Activated naive CD8-positive, alpha-beta T cell treated with anti-CD3 and anti-CD28 coated beads, Interleukin-2, amount 50 U/mL, for 24 hours (primary cell): ENCODE measurements around the gene TRMT5.

Source experiments
- ATAC-seq: fragments of 150-1000 bp; cut with Tn5 transposase; one replicate; pipeline ENCODE4 v1.10.0; 2021
- DNase-seq: peaks from one replicate; pipeline ENCODE4 v3.0.0; 2021
- H3K27ac Mint-ChIP-seq: one replicate; pipeline ENCODE4 v1.8.0; 2021; ENCODE audit warnings: mild to moderate bottlenecking, mixed read lengths
- H3K27me3 Mint-ChIP-seq: one replicate; pipeline ENCODE4 v1.8.0; 2021; ENCODE audit warnings: mixed read lengths
- H3K36me3 Mint-ChIP-seq: one replicate; pipeline ENCODE4 v1.8.0; 2021; ENCODE audit warnings: low read depth, mixed read lengths
- H3K4me1 Mint-ChIP-seq: one replicate; pipeline ENCODE4 v1.8.0; 2021; ENCODE audit warnings: mixed read lengths
- H3K4me3 Mint-ChIP-seq: one replicate; pipeline ENCODE4 v1.8.0; 2021; ENCODE audit warnings: mild to moderate bottlenecking, moderate library complexity, mixed read lengths
- H3K9me3 Mint-ChIP-seq: one replicate; pipeline ENCODE4 v1.8.0; 2021; ENCODE audit warnings: mixed read lengths

Gene TRMT5

GRCh38 chr14:60980811-60981632, at the start of gene TRMT5, which contains the start of gene SLC38A6:
TRMT5 (minus strand) TSS chr14:60981079; CDS start chr14:60980973, 106 bp downstream.
SLC38A6 (plus strand) TSS chr14:60981245; CDS start chr14:60981278, 33 bp downstream.
- peaks cover 30% of the 10 kb centered on the region for H3K36me3 Mint-ChIP-seq
- no peaks in the 10 kb centered on the region for H3K9me3 Mint-ChIP-seq
- DNase-seq (peak; percentile 91), ATAC-seq (peak; percentile 93)
- H3K4me1 Mint-ChIP-seq: peaks cover 8% of the 10 kb centered on the region
- no peak within 1 kb of the TSS for H3K27ac Mint-ChIP-seq
- H3K27me3 Mint-ChIP-seq: no peaks in the 10 kb centered on the region
- no peak within 1 kb of the TSS for H3K4me3 Mint-ChIP-seq

- Mint-ChIP-seq H3K36me3 (no peaks in the 10 kb centered on the region), H3K9me3 (no peaks in the 10 kb centered on the region), H3K27ac (no peak overlapping the region), H3K4me1 (no peaks in the 10 kb centered on the region), H3K4me3 (no peak overlapping the region), H3K27me3 (no peaks in the 10 kb centered on the region)
- DNase-seq (no peak), ATAC-seq (no peak)
Measured at GRCh38 chr14:61026526-61026925, 45.6 kb upstream of the TRMT5 start.

- H3K27ac Mint-ChIP-seq: no peak overlapping the region
- ATAC-seq: peak; percentile 63
- H3K9me3 Mint-ChIP-seq: no peaks in the 10 kb centered on the region
- H3K4me1 Mint-ChIP-seq: no peaks in the 10 kb centered on the region
- peak; percentile 32 for DNase-seq
- H3K36me3 Mint-ChIP-seq: no peaks in the 10 kb centered on the region
- H3K27me3 Mint-ChIP-seq: no peaks in the 10 kb centered on the region
- no peak overlapping the region for H3K4me3 Mint-ChIP-seq
Measured at GRCh38 chr14:61025251-61026223, 44.7 kb upstream of the TRMT5 start.

GRCh38 chr14:61019537-61019936, 38.7 kb upstream of the TRMT5 start:
- Mint-ChIP-seq H3K4me1 (no peaks in the 10 kb centered on the region), H3K27ac (no peak overlapping the region), H3K27me3 (no peaks in the 10 kb centered on the region), H3K9me3 (no peaks in the 10 kb centered on the region), H3K4me3 (no peak overlapping the region), H3K36me3 (no peaks in the 10 kb centered on the region)
- DNase-seq (no peak), ATAC-seq (no peak)

- peaks cover 3% of the 10 kb centered on the region for H3K9me3 Mint-ChIP-seq
- H3K4me3 Mint-ChIP-seq: no peak overlapping the region
- H3K27me3 Mint-ChIP-seq: no peaks in the 10 kb centered on the region
- H3K4me1 Mint-ChIP-seq: no peaks in the 10 kb centered on the region
- no peak overlapping the region for H3K27ac Mint-ChIP-seq
- DNase-seq: no peak
- no peak for ATAC-seq
- H3K36me3 Mint-ChIP-seq: peaks cover 16% of the 10 kb centered on the region
Measured at GRCh38 chr14:61003571-61003970, 22.7 kb upstream of the TRMT5 start.

GRCh38 chr14:60999536-60999935, 18.7 kb upstream of the TRMT5 start:
- peaks cover 3% of the 10 kb centered on the region for H3K9me3 Mint-ChIP-seq
- no peaks in the 10 kb centered on the region for H3K27me3 Mint-ChIP-seq
- no peak for DNase-seq
- H3K4me3 Mint-ChIP-seq: no peak overlapping the region
- no peak overlapping the region for H3K27ac Mint-ChIP-seq
- ATAC-seq: no peak
- no peaks in the 10 kb centered on the region for H3K4me1 Mint-ChIP-seq
- H3K36me3 Mint-ChIP-seq: peaks cover 16% of the 10 kb centered on the region

- Mint-ChIP-seq H3K27ac (no peak overlapping the region), H3K9me3 (no peaks in the 10 kb centered on the region), H3K27me3 (no peaks in the 10 kb centered on the region), H3K4me1 (no peaks in the 10 kb centered on the region), H3K36me3 (peaks cover 12% of the 10 kb centered on the region), H3K4me3 (no peak overlapping the region)
- DNase-seq (no peak), ATAC-seq (no peak)
Measured at GRCh38 chr14:60998617-60999016, 17.7 kb upstream of the TRMT5 start.

- peaks cover 16% of the 10 kb centered on the region for H3K36me3 Mint-ChIP-seq
- no peak for DNase-seq
- no peaks in the 10 kb centered on the region for H3K4me1 Mint-ChIP-seq
- no peak overlapping the region for H3K27ac Mint-ChIP-seq
- no peaks in the 10 kb centered on the region for H3K27me3 Mint-ChIP-seq
- no peaks in the 10 kb centered on the region for H3K9me3 Mint-ChIP-seq
- no peak overlapping the region for H3K4me3 Mint-ChIP-seq
- no peak for ATAC-seq
Measured at GRCh38 chr14:60989599-60989998, 8.7 kb upstream of the TRMT5 start.

GRCh38 chr14:60986500-60986899, 5.6 kb upstream of the TRMT5 start:
- H3K36me3 Mint-ChIP-seq: peaks cover 8% of the 10 kb centered on the region
- ATAC-seq (no peak), DNase-seq (no peak)
- H3K9me3 Mint-ChIP-seq: no peaks in the 10 kb centered on the region
- no peaks in the 10 kb centered on the region for H3K4me1 Mint-ChIP-seq
- no peak overlapping the region for H3K4me3 Mint-ChIP-seq
- no peaks in the 10 kb centered on the region for H3K27me3 Mint-ChIP-seq
- H3K27ac Mint-ChIP-seq: no peak overlapping the region

- no peak for DNase-seq
- Mint-ChIP-seq H3K4me3 (no peak overlapping the region), H3K27ac (no peak overlapping the region), H3K36me3 (peaks cover 9% of the 10 kb centered on the region), H3K27me3 (no peaks in the 10 kb centered on the region), H3K9me3 (no peaks in the 10 kb centered on the region), H3K4me1 (no peaks in the 10 kb centered on the region)
- no peak for ATAC-seq
Measured at GRCh38 chr14:60984196-60984595, 3.3 kb upstream of the TRMT5 start.

GRCh38 chr14:60981633-60982455, 965 bp upstream of the TRMT5 start:
- H3K27me3 Mint-ChIP-seq: no peaks in the 10 kb centered on the region
- H3K27ac Mint-ChIP-seq: no peak overlapping the region
- no peak for DNase-seq
- no peak for ATAC-seq
- no peaks in the 10 kb centered on the region for H3K9me3 Mint-ChIP-seq
- H3K4me3 Mint-ChIP-seq: no peak overlapping the region
- peaks cover 23% of the 10 kb centered on the region for H3K36me3 Mint-ChIP-seq
- peaks cover 5% of the 10 kb centered on the region for H3K4me1 Mint-ChIP-seq

- no peak for ATAC-seq
- DNase-seq: no peak
- Mint-ChIP-seq H3K9me3 (no peaks in the 10 kb centered on the region), H3K36me3 (peaks cover 46% of the 10 kb centered on the region), H3K4me1 (peaks cover 11% of the 10 kb centered on the region), H3K27ac (no peak overlapping the region), H3K4me3 (no peak overlapping the region), H3K27me3 (no peaks in the 10 kb centered on the region)
Measured at GRCh38 chr14:60977847-60978246, 3.0 kb downstream of the TRMT5 start.

GRCh38 chr14:60975551-60975950, 5.3 kb downstream of the TRMT5 start:
- no peak overlapping the region for H3K4me3 Mint-ChIP-seq
- no peaks in the 10 kb centered on the region for H3K9me3 Mint-ChIP-seq
- DNase-seq (no peak), ATAC-seq (no peak)
- no peak overlapping the region for H3K27ac Mint-ChIP-seq
- no peaks in the 10 kb centered on the region for H3K27me3 Mint-ChIP-seq
- peaks cover 49% of the 10 kb centered on the region for H3K36me3 Mint-ChIP-seq
- H3K4me1 Mint-ChIP-seq: peaks cover 11% of the 10 kb centered on the region

GRCh38 chr14:60974090-60974651, 6.7 kb downstream of the TRMT5 start:
- no peak for ATAC-seq
- no peak overlapping the region for H3K4me3 Mint-ChIP-seq
- H3K4me1 Mint-ChIP-seq: peaks cover 11% of the 10 kb centered on the region
- peaks cover 43% of the 10 kb centered on the region for H3K36me3 Mint-ChIP-seq
- H3K27ac Mint-ChIP-seq: no peak overlapping the region
- no peak for DNase-seq
- H3K9me3 Mint-ChIP-seq: no peaks in the 10 kb centered on the region
- no peaks in the 10 kb centered on the region for H3K27me3 Mint-ChIP-seq
